Neuronal stem cell (in vitro differentiated cells): ENCODE measurements around the gene SPEF2.
"Not testable (repeated sequence)": the region's sequence is repeated elsewhere in the genome, so short reads cannot be mapped to it uniquely, and the experiment has no call there.

ENCODE experiments used
- DNase-seq: peaks from one replicate; pipeline ENCODE4 v3.0.0-alpha.2; 2013; ENCODE audit warnings: low spot score
- H2AFZ ChIP-seq: one replicate; pipeline ENCODE4 v1.6.1; 2013; ENCODE audit warnings: mild to moderate bottlenecking, low read length, inconsistent platforms
- H2AK5ac ChIP-seq: 2 replicates; pipeline ENCODE4 v1.6.1; 2013; ENCODE audit warnings: low read depth, mild to moderate bottlenecking, inconsistent platforms, low read length, moderate library complexity, mixed read lengths
- H2BK120ac ChIP-seq: 2 replicates; pipeline ENCODE4 v1.6.1; 2013; ENCODE audit warnings: low read depth, mild to moderate bottlenecking, inconsistent platforms, low read length, moderate library complexity, mixed read lengths
- H2BK12ac ChIP-seq: one replicate; pipeline ENCODE4 v1.6.1; 2013; ENCODE audit warnings: low read length, inconsistent platforms
- H2BK15ac ChIP-seq: 2 replicates; pipeline ENCODE4 v1.6.1; 2013; ENCODE audit warnings: mild to moderate bottlenecking, low read length, inconsistent platforms, mixed read lengths
- H2BK5ac ChIP-seq: one replicate; pipeline ENCODE4 v1.6.1; 2013; ENCODE audit warnings: inconsistent platforms, mild to moderate bottlenecking, low read length, moderate library complexity
- H3K14ac ChIP-seq: one replicate; pipeline ENCODE4 v1.6.1; 2013; ENCODE audit warnings: low read length, inconsistent platforms
- H3K18ac ChIP-seq: 2 replicates; pipeline ENCODE4 v1.6.1; 2013; ENCODE audit warnings: low read length, inconsistent platforms
- H3K23ac ChIP-seq: 2 replicates; pipeline ENCODE4 v1.6.1; 2013; ENCODE audit warnings: low read depth, mild to moderate bottlenecking, mixed read lengths, low read length, inconsistent platforms; ENCODE audit not compliant: poor library complexity
- H3K27ac ChIP-seq: replicated peaks from 3 replicates; pipeline ENCODE4 v1.5.1; 2013; ENCODE audit warnings: low read length, inconsistent platforms
- H3K27me3 ChIP-seq, 3 experiments: 2 replicates each; pipeline ENCODE4 v1.6.1; 2013; ENCODE audit warnings: low read length in 3 of 3, mild to moderate bottlenecking in 2 of 3, inconsistent platforms in 1 of 3, low read depth in 1 of 3, mixed read lengths in 1 of 3, moderate library complexity in 1 of 3; ENCODE audit not compliant: control insufficient read depth in 3 of 3, insufficient read depth in 3 of 3
- H3K36me3 ChIP-seq, 2 donors: replicated peaks in 1 of 2; 2 replicates each; pipeline ENCODE4 v1.6.1; 2013; ENCODE audit warnings: low read length in 2 of 2; ENCODE audit not compliant: control insufficient read depth in 2 of 2, insufficient read depth in 2 of 2
- H3K4ac ChIP-seq: 2 replicates; pipeline ENCODE4 v1.6.1; 2013; ENCODE audit warnings: inconsistent platforms, mild to moderate bottlenecking, low read length, moderate library complexity
- H3K4me1 ChIP-seq, 2 donors: 1 replicate in 1 of 2; 2 replicates in 1 of 2; pipeline ENCODE4 v1.6.1; 2013; ENCODE audit warnings: low read length in 2 of 2, low read depth in 1 of 2; ENCODE audit not compliant: control insufficient read depth in 2 of 2, insufficient read depth in 1 of 2
- H3K4me2 ChIP-seq: one replicate; pipeline ENCODE4 v1.6.1; 2013; ENCODE audit warnings: mild to moderate bottlenecking, low read length, inconsistent platforms; ENCODE audit not compliant: insufficient read depth, poor library complexity, severe bottlenecking
- H3K4me3 ChIP-seq, 2 donors: 2 replicates each; pipeline ENCODE4 v1.5.1; 2013; ENCODE audit warnings: low read length in 2 of 2, mild to moderate bottlenecking in 2 of 2, inconsistent platforms in 1 of 2, moderate library complexity in 1 of 2
- H3K79me1 ChIP-seq: one replicate; pipeline ENCODE4 v1.6.1; 2013; ENCODE audit warnings: low read depth, mild to moderate bottlenecking, inconsistent platforms, low read length, moderate library complexity
- H3K9ac ChIP-seq: one replicate; pipeline ENCODE4 v1.6.1; 2013; ENCODE audit warnings: mild to moderate bottlenecking, low read depth, low read length, inconsistent platforms; ENCODE audit not compliant: poor library complexity
- H3K9me3 ChIP-seq, 2 donors: replicated peaks in 1 of 2; 2 replicates each; pipeline versions ENCODE3 to v1.6.1; 2013; ENCODE audit warnings: low read length in 2 of 2, mild to moderate bottlenecking in 2 of 2, inconsistent platforms in 1 of 2, low read depth in 1 of 2, mixed read lengths in 1 of 2, moderate library complexity in 1 of 2; ENCODE audit not compliant: control insufficient read depth in 2 of 2, insufficient read depth in 1 of 2
- H4K8ac ChIP-seq: one replicate; pipeline ENCODE4 v1.6.1; 2013; ENCODE audit warnings: low read depth, mild to moderate bottlenecking, inconsistent platforms, low read length, moderate library complexity
- H4K91ac ChIP-seq: one replicate; pipeline ENCODE4 v1.6.1; 2013; ENCODE audit warnings: low read length, low read depth, mild to moderate bottlenecking, inconsistent platforms; ENCODE audit not compliant: poor library complexity
- WGBS, 2 donors: extraction: QIAGEN DNeasy Blood & Tissue Kit; methylation state at CpG; one replicate each; pipeline ENCODE4 v1.1.7; 2013; ENCODE audit warnings: missing lambda C conversion rate in 2 of 2, mixed read lengths in 1 of 2; ENCODE audit not compliant: insufficient read length in 2 of 2, insufficient replicate concordance in 1 of 2; ENCODE audit errors: extremely low coverage in 2 of 2; 5-methylcytosine and 5-hydroxymethylcytosine counted together

Gene SPEF2

DNA sequence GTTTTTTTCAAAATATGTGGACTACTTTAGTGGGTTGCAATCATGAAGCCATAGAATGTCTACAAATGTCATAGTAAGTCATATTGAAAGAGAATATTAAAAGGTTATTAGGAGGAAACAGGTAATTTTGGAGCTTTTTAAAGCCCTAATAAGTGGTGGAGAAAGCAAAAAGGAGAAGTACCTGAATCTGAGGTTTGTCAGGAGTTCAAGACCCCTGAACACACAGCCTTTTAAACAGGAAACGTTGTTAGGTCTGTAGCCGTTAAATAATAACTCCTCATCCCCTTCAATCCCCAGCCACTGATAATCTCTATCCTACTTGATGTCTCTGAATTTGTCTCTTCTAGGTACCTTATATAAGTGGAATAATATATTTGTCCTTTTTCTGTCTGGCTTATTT is 51.1 kb downstream of the SPEF2 start:
- Histone ChIP-seq H2AK5ac (no peak overlapping the region), H3K27me3 (no peaks in the 10 kb centered on the region), H3K4me1 (no peaks in the 10 kb centered on the region), H3K18ac (no peak overlapping the region), H3K4me3 (no peak overlapping the region), H3K79me1 (no peaks in the 10 kb centered on the region), H4K91ac (no peak overlapping the region), H3K14ac (no peak overlapping the region), H3K9ac (no peak overlapping the region), H2BK120ac (no peak overlapping the region), H3K4me2 (no peak overlapping the region), H3K4ac (no peak overlapping the region), H4K8ac (no peak overlapping the region), H2BK12ac (no peak overlapping the region), H3K27ac (no peak overlapping the region), H3K36me3 (no peaks in the 10 kb centered on the region), H3K9me3 (no peaks in the 10 kb centered on the region), H2BK15ac (no peak overlapping the region), H3K23ac (no peak overlapping the region), H2BK5ac (no peak overlapping the region), H2AFZ (no peak overlapping the region)
- WGBS, 2 donors, result no CpG with 5 or more reads among the region's 2 CpGs
- no peak for DNase-seq

DNA sequence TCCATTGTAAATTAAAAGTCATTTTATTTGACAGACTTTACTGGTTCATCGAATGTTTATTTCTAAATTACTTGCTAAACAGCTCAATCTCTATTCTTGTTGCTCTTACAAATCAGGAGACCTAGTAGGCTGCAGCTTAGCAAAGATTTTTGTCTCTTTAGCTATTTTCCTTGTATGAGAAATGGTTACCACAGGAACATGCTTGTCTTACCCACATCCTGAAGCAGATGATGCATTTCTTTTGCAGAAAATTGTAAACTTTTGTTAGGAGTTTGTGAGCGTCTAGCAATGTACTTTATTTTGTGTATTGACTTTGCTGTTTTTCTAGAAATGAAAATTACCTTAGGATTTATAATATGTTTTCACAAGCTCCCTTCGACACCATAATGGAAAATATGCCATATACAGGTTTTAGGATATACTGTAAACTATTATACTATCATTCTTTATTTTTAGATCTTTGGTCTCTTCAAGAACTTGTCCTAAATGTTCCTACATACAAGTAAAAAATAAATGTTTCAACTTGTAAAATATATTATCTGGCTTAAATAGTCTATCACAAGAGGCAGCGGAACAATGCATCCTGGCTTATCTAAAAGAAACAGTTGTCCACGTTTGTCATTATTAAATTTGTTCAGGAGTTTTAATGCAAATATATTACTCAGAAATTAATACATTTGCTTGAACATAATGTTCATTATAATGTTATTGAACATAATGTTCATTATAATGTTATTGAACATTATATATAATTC is 54.1 kb downstream of the SPEF2 start:
- no peaks in the 10 kb centered on the region for H3K9me3 ChIP-seq
- no peaks in the 10 kb centered on the region for H3K36me3 ChIP-seq
- no peak overlapping the region for H2BK120ac ChIP-seq
- H3K4me1 ChIP-seq, result no peaks in the 10 kb centered on the region
- H3K79me1 ChIP-seq, result no peaks in the 10 kb centered on the region
- H3K4me3 ChIP-seq, result no peak overlapping the region
- H3K27ac ChIP-seq, result no peak overlapping the region
- no peak for DNase-seq
- H2BK12ac ChIP-seq, result no peak overlapping the region
- no peak overlapping the region for H3K23ac ChIP-seq
- no CpG with 5 or more reads among the region's 5 CpGs for WGBS, 2 donors
- no peak overlapping the region for H2AFZ ChIP-seq
- H3K27me3 ChIP-seq, result no peaks in the 10 kb centered on the region
- H2BK5ac ChIP-seq, result no peak overlapping the region
- H4K91ac ChIP-seq, result no peak overlapping the region
- no peak overlapping the region for H2AK5ac ChIP-seq
- no peak overlapping the region for H3K9ac ChIP-seq
- H2BK15ac ChIP-seq, result no peak overlapping the region
- H4K8ac ChIP-seq, result no peak overlapping the region
- no peak overlapping the region for H3K18ac ChIP-seq
- no peak overlapping the region for H3K14ac ChIP-seq
- no peak overlapping the region for H3K4ac ChIP-seq
- H3K4me2 ChIP-seq, result no peak overlapping the region

GRCh38 chr5:35672296-35672655 is 54.6 kb downstream of the SPEF2 start:
- DNase-seq, H3K4me1 ChIP-seq, H2AFZ ChIP-seq, H3K27ac ChIP-seq, H3K79me1 ChIP-seq, H3K18ac ChIP-seq, H2BK15ac ChIP-seq, H3K9me3 ChIP-seq, H3K4me2 ChIP-seq, H3K36me3 ChIP-seq, H2BK120ac ChIP-seq, H3K23ac ChIP-seq, H3K14ac ChIP-seq, H4K91ac ChIP-seq, H3K9ac ChIP-seq, H3K4me3 ChIP-seq, H4K8ac ChIP-seq, H2BK5ac ChIP-seq, H2AK5ac ChIP-seq, H3K4ac ChIP-seq, H2BK12ac ChIP-seq, H3K27me3 ChIP-seq: not testable (repeated sequence)
- WGBS, 2 donors, result no CpG with 5 or more reads among the region's 1 CpG

GRCh38 chr5:35672995-35673394 is 55.3 kb downstream of the SPEF2 start:
- Histone ChIP-seq H3K4me1 (no peaks in the 10 kb centered on the region), H2BK5ac (no peak overlapping the region), H3K4ac (no peak overlapping the region), H2BK15ac (no peak overlapping the region), H3K9me3 (no peaks in the 10 kb centered on the region), H3K27ac (no peak overlapping the region), H3K14ac (no peak overlapping the region), H3K79me1 (no peaks in the 10 kb centered on the region), H3K9ac (no peak overlapping the region), H2AK5ac (no peak overlapping the region), H3K4me2 (no peak overlapping the region), H3K4me3 (no peak overlapping the region), H4K91ac (no peak overlapping the region), H3K36me3 (no peaks in the 10 kb centered on the region), H3K27me3 (no peaks in the 10 kb centered on the region), H2BK12ac (no peak overlapping the region), H2AFZ (no peak overlapping the region), H2BK120ac (no peak overlapping the region), H3K23ac (no peak overlapping the region), H4K8ac (no peak overlapping the region), H3K18ac (no peak overlapping the region)
- no CpG with 5 or more reads among the region's 1 CpG for WGBS, 2 donors
- DNase-seq, result no peak
